GM12864 (cell line): ENCODE results near the gene OR2H1.

Experiments used
- DNase-seq: peaks from one replicate; pipeline ENCODE4 v3.0.0-alpha.2; 2011; ENCODE audit warnings: low read depth
- H3K4me3 ChIP-seq: 2 replicates; pipeline ENCODE4 v1.5.1; 2011; ENCODE audit warnings: mild to moderate bottlenecking, low read depth, low read length, control low read depth
- CTCF ChIP-seq: IDR thresholded peaks from 2 replicates; pipeline ENCODE4 v1.5.1; 2011; ENCODE audit warnings: low read depth, mild to moderate bottlenecking, moderate library complexity, low read length, control low read depth, inconsistent platforms; ENCODE audit errors: missing control alignments

The OR2H1 gene

GRCh38 chr6:29465279-29465678 lies 8.3 kb downstream of the OR2H1 start:
- no peak for DNase-seq
- TF ChIP-seq CTCF = no peak
- H3K4me3 ChIP-seq = no peak overlapping the region

GRCh38 chr6:29465801-29466200 lies 8.8 kb downstream of the OR2H1 start:
- no peak for DNase-seq
- TF ChIP-seq CTCF = no peak
- no peak overlapping the region for H3K4me3 ChIP-seq

GRCh38 chr6:29466241-29466640 lies 9.3 kb downstream of the OR2H1 start:
- DNase-seq = no peak
- no peak for TF ChIP-seq CTCF
- H3K4me3 ChIP-seq = no peak overlapping the region

- no peak for TF ChIP-seq CTCF
- DNase-seq = no peak
- H3K4me3 ChIP-seq = no peak overlapping the region
These were observed 18.0 kb downstream of the OR2H1 start for GRCh38 chr6:29474996-29475395.

- DNase-seq = no peak
- H3K4me3 ChIP-seq = no peak overlapping the region
- TF ChIP-seq CTCF = no peak
These were observed 21.0 kb downstream of the OR2H1 start for GRCh38 chr6:29477923-29478450.

GRCh38 chr6:29478740-29479139 lies 21.8 kb downstream of the OR2H1 start:
- no peak for DNase-seq
- no peak for TF ChIP-seq CTCF
- H3K4me3 ChIP-seq = no peak overlapping the region

- no peak for DNase-seq
- H3K4me3 ChIP-seq = no peak overlapping the region
- TF ChIP-seq CTCF = no peak
These were observed 22.6 kb downstream of the OR2H1 start for GRCh38 chr6:29479560-29479959.
